K562 (cell line): Measurements from ENCODE around the gene TRAPPC2B. TPM values are rescaled to one million over a fixed set of nuclear protein-coding genes. Genes with fewer than 3 reads are reported as not detected.

Experiments
- ARID2 ChIP-seq: fragments of 450-650 bp; IDR thresholded peaks from 2 replicates; pipeline ENCODE4 v1.6.1; 2017; ENCODE audit warnings: antibody characterized with exemption, mild to moderate bottlenecking
- CHD4 ChIP-seq: fragments of 200-600 bp; sonication (generic); IDR thresholded peaks from 3 replicates; pipeline ENCODE4 v1.6.1; 2012; ENCODE audit warnings: low read depth, mild to moderate bottlenecking, mixed read lengths, low read length, inconsistent platforms; ENCODE audit not compliant: insufficient read depth, insufficient replicate concordance, poor library complexity, severe bottlenecking
- HIVEP1 ChIP-seq: fragments of 250-450 bp; sonication (Bioruptor Pico); IDR thresholded peaks from 2 replicates; pipeline ENCODE4 v1.4.0; 2020; ENCODE audit warnings: mild to moderate bottlenecking
- KHSRP ChIP-seq: fragments of 450-650 bp; IDR thresholded peaks from 2 replicates; pipeline ENCODE4 v1.6.1; 2017
- KLF13 ChIP-seq: fragments of 450-650 bp; IDR thresholded peaks from 2 replicates; pipeline ENCODE4 v1.6.1; 2016; ENCODE audit warnings: missing genetic modification characterization, low read depth, mild to moderate bottlenecking, missing compliant biosample characterization, moderate library complexity, borderline replicate concordance
- NFATC3 ChIP-seq: fragments of 450-650 bp; IDR thresholded peaks from 2 replicates; pipeline ENCODE4 v1.6.1; 2017; ENCODE audit warnings: mild to moderate bottlenecking
- NFRKB ChIP-seq: fragments of 450-650 bp; IDR thresholded peaks from 2 replicates; pipeline ENCODE4 v1.6.1; 2016; ENCODE audit warnings: low read depth
- PHF21A ChIP-seq: fragments of 450-650 bp; IDR thresholded peaks from 2 replicates; pipeline ENCODE4 v1.6.1; 2017; ENCODE audit warnings: low read depth, borderline replicate concordance
- RFX7 ChIP-seq: fragments of 250-450 bp; sonication (Bioruptor Pico); IDR thresholded peaks from 2 replicates; pipeline ENCODE4 v1.5.1; 2021; ENCODE audit warnings: mild to moderate bottlenecking
- SAFB2 ChIP-seq: fragments of 200-400 bp; formaldehyde crosslinking; IDR thresholded peaks from 2 replicates; pipeline ENCODE4 v1.6.1; 2018; ENCODE audit warnings: borderline replicate concordance, low read length, low read depth, moderate library complexity; ENCODE audit not compliant: severe bottlenecking
- TAL1 ChIP-seq: fragments of 450-650 bp; IDR thresholded peaks from 2 replicates; pipeline ENCODE4 v1.6.1; 2016; ENCODE audit warnings: mild to moderate bottlenecking
- TEAD1 ChIP-seq, 2 experiments: fragments of 450-650 bp in 1 of 2; sonication (generic) in 1 of 2; formaldehyde crosslinking; IDR thresholded peaks; 2 replicates each; pipeline versions ENCODE4 v1.4.0 to v1.8.0; 2020 to 2022; ENCODE audit warnings: mild to moderate bottlenecking in 2 of 2, missing genetic modification reagents in 1 of 2
- TRIM24 ChIP-seq, 2 experiments: fragments of 450-650 bp; IDR thresholded peaks; 2 replicates each; pipeline ENCODE4 v1.6.1; 2016
- USF2 ChIP-seq: sonication (generic); formaldehyde crosslinking; IDR thresholded peaks from 2 replicates; pipeline ENCODE4 v1.5.0; 2020; ENCODE audit warnings: missing genetic modification reagents
- YY1 ChIP-seq, 3 experiments: IDR thresholded peaks; 2 replicates each; pipeline ENCODE4 v1.6.1; 2011; ENCODE audit warnings: low read length in 2 of 3, mild to moderate bottlenecking in 2 of 3, moderate library complexity in 2 of 3, borderline replicate concordance in 1 of 3, control low read depth in 1 of 3, low read depth in 1 of 3; ENCODE audit not compliant: insufficient read depth in 3 of 3, insufficient replicate concordance in 2 of 3, control insufficient read depth in 1 of 3, insufficient read length in 1 of 3; ENCODE audit errors: extremely low read depth in 1 of 3
- ZBTB7A ChIP-seq: IDR thresholded peaks from 2 replicates; pipeline ENCODE4 v1.6.1; 2011; ENCODE audit warnings: low read depth, mild to moderate bottlenecking, low read length, moderate library complexity, borderline replicate concordance; ENCODE audit not compliant: control insufficient read depth
- polyA plus RNA-seq, 8 experiments: library from polyadenylated mRNA; depleted of rRNA in 4 of 8; stranded (reverse) in 5 of 8; unstranded in 3 of 8; fragments of >200 nt; fragmentation: Nextera tagmentation in 2 of 8; fragmentation: Illumina TruSeq in 1 of 8; extraction: Ambion mirVana in 2 of 8; extraction: Trizol in 1 of 8; gene quantifications; 2 replicates each; pipeline versions ENCODE4 v1.2.1 to v1.2.3, GENCODE V29; 2011 to 2014; ENCODE audit warnings: inconsistent platforms in 1 of 8, missing spikeins in 1 of 8
- total RNA-seq, 7 experiments: library from RNA; depleted of rRNA in 6 of 7; stranded (reverse); fragments of >200 nt in 6 of 7; fragmentation: Illumina TruSeq in 2 of 7; extraction: Trizol in 2 of 7; gene quantifications; 2 replicates each; pipeline versions ENCODE4 v1.2.1 to v1.2.3, GENCODE V29; 2011 to 2021; ENCODE audit warnings: low replicate concordance in 1 of 7
- TF ChIP-seq, protein P1 (sequence below): IDR thresholded peaks from 2 replicates; pipeline ENCODE4 v1.6.1; 2011; ENCODE audit not compliant: insufficient read length; ENCODE audit errors: extremely low read depth
- TF ChIP-seq, protein P2 (sequence below): fragments of 200-800 bp; sonication (Bioruptor generic); IDR thresholded peaks from 2 replicates; pipeline ENCODE4 v1.6.1; 2017; ENCODE audit warnings: missing genetic modification characterization, missing compliant biosample characterization
- TF ChIP-seq, protein P3 (sequence below), 2 experiments: fragments of 150-350 bp in 1 of 2; IDR thresholded peaks; 2 replicates each; pipeline ENCODE4 v1.6.1; 2012 to 2016; ENCODE audit warnings: low read depth in 2 of 2, low read length in 2 of 2, mild to moderate bottlenecking in 1 of 2, moderate library complexity in 1 of 2

The TRAPPC2B gene
- total and polyA plus RNA-seq, 9 of the 15 experiments (the other 6 are each of a cell fraction or from before 2014, with no cell fraction given), result 2.2 to 20.4 (median 4.6) TPM

DNA sequence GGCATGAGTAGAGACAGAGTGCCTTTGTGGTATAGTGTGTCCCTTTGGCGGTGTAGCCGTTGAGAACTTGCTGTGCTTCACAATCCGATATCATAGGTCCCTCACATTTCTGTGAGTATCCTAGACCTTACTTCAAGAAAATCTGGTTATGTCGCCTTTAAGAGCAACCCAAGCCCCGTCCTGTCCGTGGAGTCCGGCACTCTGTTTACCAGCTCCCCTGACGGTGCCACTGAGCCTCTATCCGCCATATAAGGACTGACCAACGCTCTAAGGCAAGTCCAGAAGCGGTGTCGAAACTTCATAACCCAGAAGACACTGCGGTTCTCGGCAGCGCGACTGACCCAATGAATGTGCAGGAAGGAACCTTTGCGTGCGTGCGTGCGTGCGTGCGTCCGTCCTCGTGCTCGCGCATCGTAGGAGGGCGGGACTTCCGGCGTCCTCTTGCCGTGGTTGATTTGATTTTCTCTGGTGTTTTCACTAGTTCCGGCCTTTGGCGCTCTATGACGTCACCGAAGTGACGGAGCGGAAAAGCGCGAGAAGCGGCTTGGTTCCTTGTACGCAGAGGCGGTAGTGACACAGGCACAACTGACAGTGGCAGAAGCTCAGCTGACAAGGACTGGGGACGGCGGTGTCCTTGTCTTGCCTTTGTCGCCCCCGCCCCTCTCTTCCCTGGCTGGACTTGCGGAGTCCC lies at the start of gene TRAPPC2B, which contains the start of gene ZNF547 (continued):
- TF ChIP-seq, protein P1, sequence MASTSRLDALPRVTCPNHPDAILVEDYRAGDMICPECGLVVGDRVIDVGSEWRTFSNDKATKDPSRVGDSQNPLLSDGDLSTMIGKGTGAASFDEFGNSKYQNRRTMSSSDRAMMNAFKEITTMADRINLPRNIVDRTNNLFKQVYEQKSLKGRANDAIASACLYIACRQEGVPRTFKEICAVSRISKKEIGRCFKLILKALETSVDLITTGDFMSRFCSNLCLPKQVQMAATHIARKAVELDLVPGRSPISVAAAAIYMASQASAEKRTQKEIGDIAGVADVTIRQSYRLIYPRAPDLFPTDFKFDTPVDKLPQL, result no peak
- TF ChIP-seq TRIM24 (IDR thresholded peaks at IDR 0.05) (no peak), PHF21A (no peak), KLF13 (tag) (no peak), USF2 (no peak), HIVEP1 (CRISPR knock-in tag) (no peak), KHSRP (peak; percentile 67), TAL1 (no peak), RFX7 (no peak), YY1 (IDR thresholded peaks at IDR 0.05; ENCODE audit: borderline replicate concordance in 1 of 3, control insufficient read depth in 1 of 3, extremely low read depth in 1 of 3, insufficient read depth in 3 of 3, insufficient read length in 1 of 3, insufficient replicate concordance in 2 of 3, low read depth in 1 of 3, low read length in 2 of 3) (peak in 2 of 3 experiments; percentile 24 to 78), NFRKB (0 out of 2 replicates have a peak, but pooled peaks have one; percentile 44), ARID2 (no peak), NFATC3 (no peak), CHD4 (no peak), ZBTB7A (no peak), TEAD1 (CRISPR knock-in tag; IDR thresholded peaks at IDR 0.05) (no peak), SAFB2 (no peak)
- TF ChIP-seq, protein P2, sequence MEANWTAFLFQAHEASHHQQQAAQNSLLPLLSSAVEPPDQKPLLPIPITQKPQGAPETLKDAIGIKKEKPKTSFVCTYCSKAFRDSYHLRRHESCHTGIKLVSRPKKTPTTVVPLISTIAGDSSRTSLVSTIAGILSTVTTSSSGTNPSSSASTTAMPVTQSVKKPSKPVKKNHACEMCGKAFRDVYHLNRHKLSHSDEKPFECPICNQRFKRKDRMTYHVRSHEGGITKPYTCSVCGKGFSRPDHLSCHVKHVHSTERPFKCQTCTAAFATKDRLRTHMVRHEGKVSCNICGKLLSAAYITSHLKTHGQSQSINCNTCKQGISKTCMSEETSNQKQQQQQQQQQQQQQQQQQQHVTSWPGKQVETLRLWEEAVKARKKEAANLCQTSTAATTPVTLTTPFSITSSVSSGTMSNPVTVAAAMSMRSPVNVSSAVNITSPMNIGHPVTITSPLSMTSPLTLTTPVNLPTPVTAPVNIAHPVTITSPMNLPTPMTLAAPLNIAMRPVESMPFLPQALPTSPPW, result peak; percentile 36
- TF ChIP-seq, protein P3, sequence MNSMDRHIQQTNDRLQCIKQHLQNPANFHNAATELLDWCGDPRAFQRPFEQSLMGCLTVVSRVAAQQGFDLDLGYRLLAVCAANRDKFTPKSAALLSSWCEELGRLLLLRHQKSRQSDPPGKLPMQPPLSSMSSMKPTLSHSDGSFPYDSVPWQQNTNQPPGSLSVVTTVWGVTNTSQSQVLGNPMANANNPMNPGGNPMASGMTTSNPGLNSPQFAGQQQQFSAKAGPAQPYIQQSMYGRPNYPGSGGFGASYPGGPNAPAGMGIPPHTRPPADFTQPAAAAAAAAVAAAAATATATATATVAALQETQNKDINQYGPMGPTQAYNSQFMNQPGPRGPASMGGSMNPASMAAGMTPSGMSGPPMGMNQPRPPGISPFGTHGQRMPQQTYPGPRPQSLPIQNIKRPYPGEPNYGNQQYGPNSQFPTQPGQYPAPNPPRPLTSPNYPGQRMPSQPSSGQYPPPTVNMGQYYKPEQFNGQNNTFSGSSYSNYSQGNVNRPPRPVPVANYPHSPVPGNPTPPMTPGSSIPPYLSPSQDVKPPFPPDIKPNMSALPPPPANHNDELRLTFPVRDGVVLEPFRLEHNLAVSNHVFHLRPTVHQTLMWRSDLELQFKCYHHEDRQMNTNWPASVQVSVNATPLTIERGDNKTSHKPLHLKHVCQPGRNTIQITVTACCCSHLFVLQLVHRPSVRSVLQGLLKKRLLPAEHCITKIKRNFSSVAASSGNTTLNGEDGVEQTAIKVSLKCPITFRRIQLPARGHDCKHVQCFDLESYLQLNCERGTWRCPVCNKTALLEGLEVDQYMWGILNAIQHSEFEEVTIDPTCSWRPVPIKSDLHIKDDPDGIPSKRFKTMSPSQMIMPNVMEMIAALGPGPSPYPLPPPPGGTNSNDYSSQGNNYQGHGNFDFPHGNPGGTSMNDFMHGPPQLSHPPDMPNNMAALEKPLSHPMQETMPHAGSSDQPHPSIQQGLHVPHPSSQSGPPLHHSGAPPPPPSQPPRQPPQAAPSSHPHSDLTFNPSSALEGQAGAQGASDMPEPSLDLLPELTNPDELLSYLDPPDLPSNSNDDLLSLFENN (IDR thresholded peaks at IDR 0.05; ENCODE audit: low read depth in 2 of 2, low read length in 2 of 2), result no peak
